GM19328 (cell line): ENCODE data around the gene RIN1.
A peak's percentile ranks its signal among the peaks of the same experiment; 100 is the strongest.

Source experiments
- ATAC-seq: cut with Tn5 transposase; IDR thresholded peaks from one replicate; pipeline ENCODE4 v1.9.1; 2021; ENCODE audit warnings: mild to moderate bottlenecking, moderate library complexity; ENCODE audit not compliant: unreplicated experiment

Gene RIN1

GRCh38 chr11:66310324-66310723 is 25.9 kb downstream of the RIN1 start:
- no peak for ATAC-seq

GRCh38 chr11:66309475-66309874 is 26.8 kb downstream of the RIN1 start:
- ATAC-seq, result no peak

- no peak for ATAC-seq
Observed at GRCh38 chr11:66302656-66303055, 33.6 kb downstream of the RIN1 start.

DNA sequence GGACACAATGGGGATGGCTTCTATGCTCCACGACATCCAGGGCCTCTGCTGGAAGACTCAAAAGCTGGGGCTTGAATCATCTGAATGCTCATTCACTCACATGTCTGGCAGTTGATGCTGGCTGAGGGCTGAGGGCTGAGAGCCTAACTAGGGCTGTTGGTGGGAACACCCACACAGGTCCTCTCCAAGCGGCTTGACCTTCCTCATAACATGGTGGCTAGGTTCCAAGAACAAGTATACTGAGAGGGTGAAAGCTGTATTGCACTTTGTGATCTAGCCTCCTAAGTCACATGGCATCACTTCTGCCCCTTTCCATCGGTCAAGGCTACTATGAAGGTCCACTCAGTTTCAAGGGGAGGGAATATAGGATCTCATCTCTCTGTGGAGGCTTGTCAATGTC is 37.0 kb downstream of the RIN1 start:
- no peak for ATAC-seq

DNA sequence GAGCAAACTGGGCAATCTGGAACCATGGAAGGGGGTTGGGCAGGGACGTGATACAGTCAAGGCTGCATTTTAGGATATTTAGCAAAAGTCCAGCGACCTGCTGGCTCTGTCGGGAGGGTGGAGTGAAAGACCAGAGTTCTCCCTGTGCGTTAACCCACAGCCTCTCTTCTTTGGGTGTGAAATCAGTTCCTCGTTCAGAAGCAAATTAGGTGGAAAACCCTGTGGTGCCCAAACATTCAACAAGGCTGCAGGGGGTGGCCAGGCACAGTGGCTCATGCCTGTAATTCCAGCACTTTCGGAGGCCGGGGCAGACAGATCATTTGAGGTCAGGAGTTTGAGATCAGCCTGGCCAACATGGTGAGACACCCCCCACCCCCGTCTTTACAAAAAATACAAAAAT is 38.6 kb downstream of the RIN1 start:
- no peak for ATAC-seq

DNA sequence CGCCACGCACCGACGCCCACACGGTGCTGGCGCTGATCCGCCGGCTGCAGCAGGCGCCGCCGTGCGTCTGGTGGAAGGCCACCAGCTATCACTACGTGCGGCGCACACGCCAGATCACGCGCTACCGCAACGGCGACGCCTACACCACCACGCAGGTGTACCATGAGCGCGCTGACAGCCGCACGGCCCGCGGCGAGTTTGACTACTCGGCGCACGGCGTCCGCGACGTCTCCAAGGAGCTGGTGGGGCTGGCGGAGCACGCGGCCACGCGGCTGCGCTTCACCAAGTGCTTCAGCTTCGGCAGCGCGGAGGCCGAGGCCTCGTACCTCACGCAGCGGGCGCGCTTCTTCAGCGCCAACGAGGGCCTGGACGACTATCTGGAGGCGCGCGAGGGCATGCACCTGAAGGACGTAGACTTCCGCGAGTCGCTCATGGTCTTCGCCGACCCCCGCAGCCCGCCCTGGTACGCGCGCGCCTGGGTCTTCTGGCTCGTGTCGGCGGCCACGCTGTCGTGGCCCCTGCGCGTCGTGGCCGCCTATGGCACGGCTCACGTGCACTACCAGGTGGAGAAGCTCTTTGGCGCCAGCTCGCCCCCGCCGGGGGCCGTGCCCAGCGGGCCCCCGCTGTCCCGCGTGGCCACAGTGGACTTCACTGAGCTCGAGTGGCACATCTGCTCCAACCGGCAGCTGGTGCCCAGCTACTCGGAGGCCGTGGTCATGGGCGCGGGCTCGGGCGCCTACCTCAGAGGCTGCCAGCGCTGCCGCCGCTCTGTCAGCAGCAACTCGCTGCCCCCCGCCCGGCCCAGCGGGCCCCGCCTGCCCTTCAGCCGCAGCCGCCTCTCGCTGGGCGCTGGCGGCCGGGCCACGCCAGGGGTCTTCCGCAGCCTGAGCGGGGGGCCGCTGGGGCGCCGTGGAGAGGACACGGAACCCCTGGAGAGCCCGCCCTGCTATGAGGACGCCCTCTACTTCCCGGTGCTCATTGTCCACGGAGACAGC is 41.3 kb downstream of the RIN1 start:
- no peak for ATAC-seq

- no peak for ATAC-seq
Observed at GRCh38 chr11:66293777-66294625, 42.2 kb downstream of the RIN1 start.

DNA sequence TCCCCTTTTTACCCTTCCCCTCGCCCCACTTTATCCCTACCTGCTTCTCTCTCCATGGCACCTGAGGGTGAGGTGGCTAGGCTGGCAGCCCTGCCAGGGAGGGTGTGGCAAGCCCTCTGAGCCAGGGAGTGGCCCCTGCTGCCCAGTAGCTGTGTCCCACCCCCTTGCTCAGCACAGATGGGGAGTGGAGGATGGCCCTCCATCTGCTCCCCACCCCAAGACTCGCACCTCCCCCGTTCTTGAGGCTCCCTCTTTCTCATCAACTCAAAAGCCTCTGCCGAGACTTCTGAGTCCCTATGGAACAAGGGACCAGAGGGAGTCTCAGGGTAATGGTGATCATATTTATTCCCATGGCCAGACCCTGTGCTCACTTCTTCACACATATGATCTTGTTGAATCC is 42.9 kb downstream of the RIN1 start:
- ATAC-seq, result no peak

GRCh38 chr11:66292543-66293332 is 43.5 kb downstream of the RIN1 start:
- ATAC-seq, result no peak

DNA sequence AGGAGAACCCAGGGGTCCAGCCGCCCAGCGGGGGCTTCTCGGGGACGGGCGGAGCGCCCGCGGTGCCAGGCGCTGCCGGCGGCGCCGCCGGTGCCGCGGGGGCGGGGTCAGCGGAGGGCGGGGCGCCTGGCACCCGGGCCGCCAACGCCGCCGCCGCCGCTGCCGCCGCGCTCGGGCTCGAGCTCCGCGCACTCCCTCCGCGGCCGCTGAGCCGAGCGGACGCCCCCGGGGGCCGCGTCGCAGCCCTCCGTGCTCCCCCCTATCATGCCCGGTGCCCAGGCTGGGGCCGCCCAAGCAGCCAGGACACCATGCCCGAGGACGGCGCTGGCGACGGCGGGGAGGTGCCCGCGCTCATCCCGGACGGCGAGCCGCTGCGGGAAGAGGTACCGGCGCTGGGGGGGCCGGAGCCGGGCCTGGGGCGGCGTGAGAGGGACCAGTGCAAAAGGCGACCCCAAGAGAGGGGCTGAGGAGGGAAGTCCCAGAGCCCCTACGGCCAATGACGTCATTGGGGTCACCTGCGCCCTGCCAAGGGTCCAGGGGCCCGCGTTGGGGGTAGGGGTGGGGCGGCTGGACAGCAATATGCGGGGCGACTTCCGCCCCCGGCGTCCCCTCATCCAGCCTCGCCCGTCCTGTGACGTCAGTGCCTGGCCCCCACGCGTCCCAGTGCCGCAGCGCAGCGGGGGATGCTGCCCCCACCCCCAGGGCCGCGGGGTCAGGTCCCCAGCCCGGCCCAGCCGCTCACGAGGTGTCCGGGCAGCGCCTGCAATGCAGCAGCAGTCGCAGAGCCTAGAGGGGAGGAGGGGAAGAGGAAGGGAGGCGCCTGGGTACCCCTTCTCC is 44.3 kb downstream of the RIN1 start, which contains the start of gene TMEM151A:
TMEM151A (plus strand) TSS at position 189 of the 837 bp plus-strand sequence; CDS start at position 309, 120 bp downstream.
- no peak for ATAC-seq

- ATAC-seq, result no peak
Observed at GRCh38 chr11:66291303-66291705, 44.9 kb downstream of the RIN1 start.

DNA sequence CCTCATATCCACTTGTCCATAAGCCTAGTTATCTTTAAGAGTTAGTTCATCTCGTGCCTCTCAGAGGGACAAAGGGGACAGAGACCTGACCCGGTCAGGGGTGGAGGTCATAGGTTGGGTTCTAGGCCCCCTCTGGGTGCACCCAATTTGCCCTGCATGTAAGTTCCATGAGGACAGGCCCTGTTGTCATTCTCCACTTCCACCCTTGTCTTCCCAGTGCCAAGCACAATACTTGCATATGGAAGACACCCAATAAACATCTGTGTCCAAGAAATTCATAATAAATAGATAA is 46.0 kb downstream of the RIN1 start:
- ATAC-seq, result no peak

DNA sequence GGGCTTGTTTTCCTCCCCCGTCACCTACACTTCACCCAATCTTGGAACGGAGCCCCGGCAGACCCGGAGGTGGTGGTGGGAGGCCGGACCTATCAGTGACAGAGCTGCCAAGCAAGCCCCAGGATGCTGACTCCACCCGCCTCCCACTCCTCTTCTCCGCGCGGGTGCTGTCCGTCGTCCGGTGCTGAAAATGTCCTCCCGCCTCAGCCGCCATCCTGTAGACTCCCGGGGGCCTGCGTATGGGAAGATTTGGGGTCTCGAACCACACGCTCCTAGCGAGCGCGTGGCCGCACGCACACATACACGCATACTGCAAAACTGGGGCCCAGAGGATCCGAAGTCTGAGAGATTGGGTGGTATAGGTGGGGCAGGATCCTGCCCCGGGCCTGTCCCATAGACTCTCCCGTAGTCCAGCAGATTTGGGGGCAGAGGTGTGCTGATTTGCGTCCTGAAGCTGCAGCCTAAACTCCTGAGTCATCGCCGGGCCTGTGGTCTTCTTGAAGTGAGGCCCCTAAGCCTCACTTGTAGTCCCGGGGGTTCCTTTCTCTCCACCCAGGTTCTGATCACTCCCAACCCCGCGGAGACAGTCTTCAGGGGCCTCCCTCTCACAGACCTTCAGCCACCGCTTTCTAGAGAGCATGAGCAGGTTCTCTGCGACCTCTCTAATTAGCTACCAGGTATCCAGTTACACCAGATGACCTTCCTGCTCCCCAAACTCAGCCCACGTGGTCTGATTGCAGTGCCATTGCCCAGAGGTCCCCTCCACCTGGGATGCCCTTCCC is 46.5 kb downstream of the RIN1 start:
- ATAC-seq, result peak; percentile 29

DNA sequence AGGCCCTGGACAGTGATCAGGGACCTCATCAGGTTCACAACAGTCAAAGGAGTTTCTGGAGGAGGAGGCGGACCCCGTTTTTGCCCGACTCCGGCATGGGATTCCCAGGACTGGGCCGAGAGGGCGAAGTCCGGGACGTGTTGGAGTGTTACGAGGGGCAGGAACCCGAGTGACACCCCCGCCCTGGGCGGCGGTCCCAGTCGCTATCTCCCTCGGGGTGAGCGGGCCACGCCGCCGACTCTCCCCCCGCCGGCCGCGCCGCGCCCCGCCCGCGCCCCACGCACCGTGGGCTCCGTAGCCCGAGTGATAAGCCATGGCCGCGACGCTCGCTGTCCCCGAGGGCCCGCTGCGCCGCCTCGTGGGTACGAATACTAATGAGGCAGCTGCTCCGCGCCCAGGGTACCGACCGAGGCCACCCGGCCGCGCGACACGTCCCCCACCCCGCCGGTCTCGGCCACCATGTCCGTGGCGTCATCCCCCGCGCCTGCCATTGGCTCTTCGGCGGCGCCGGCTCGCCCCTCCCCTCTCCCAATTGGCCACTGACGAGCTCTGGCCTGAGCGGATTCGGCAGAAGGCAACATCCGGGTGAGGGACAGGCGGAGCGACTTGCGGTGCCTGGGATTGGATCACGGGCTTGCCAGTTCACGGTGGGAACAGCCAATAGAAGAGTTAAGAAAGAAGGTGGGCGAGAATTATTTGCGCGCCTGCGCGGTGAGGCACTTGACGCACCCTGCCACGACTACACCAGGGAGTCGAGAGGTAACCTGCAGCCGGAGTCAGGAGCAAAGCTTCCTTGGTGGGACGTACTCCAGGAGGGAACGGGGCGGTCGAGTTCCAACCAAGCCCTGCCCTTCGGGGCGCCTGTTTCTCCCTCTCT is 47.3 kb downstream of the RIN1 start, which contains the start of gene YIF1A:
YIF1A (minus strand) TSS at position 473 of the 877 bp plus-strand sequence; CDS start at position 315, 158 bp downstream.
- peak; percentile 88 for ATAC-seq

GRCh38 chr11:66287889-66288670 is 48.2 kb downstream of the RIN1 start:
- ATAC-seq, result no peak

GRCh38 chr11:66287211-66287888 is 48.9 kb downstream of the RIN1 start:
- no peak for ATAC-seq

GRCh38 chr11:66286699-66287098 is 49.5 kb downstream of the RIN1 start:
- no peak for ATAC-seq
